ENCODE results near the gene MED14.

The MED14 gene

GRCh38 chrX:40729598-40730584 lies 5.5 kb downstream of the MED14 start:
- DNase-seq = no peak

- DNase-seq = no peak
Measured at GRCh38 chrX:40727581-40728252, 7.6 kb downstream of the MED14 start.

GRCh38 chrX:40727093-40727492 lies 8.2 kb downstream of the MED14 start:
- no peak for DNase-seq

GRCh38 chrX:40722930-40723329 lies 12.4 kb downstream of the MED14 start:
- DNase-seq = no peak

- DNase-seq = no peak
Measured at GRCh38 chrX:40721489-40722106, 13.7 kb downstream of the MED14 start.

GRCh38 chrX:40720792-40721191 lies 14.6 kb downstream of the MED14 start:
- no peak for DNase-seq

GRCh38 chrX:40720339-40720738 lies 15.0 kb downstream of the MED14 start:
- no peak for DNase-seq

GRCh38 chrX:40719731-40720130 lies 15.6 kb downstream of the MED14 start:
- DNase-seq = no peak

GRCh38 chrX:40719218-40719617 lies 16.1 kb downstream of the MED14 start:
- DNase-seq = no peak

- DNase-seq = no peak
Measured at GRCh38 chrX:40709395-40709794, 25.9 kb downstream of the MED14 start.

- DNase-seq = no peak
Measured at GRCh38 chrX:40705658-40706312, 29.6 kb downstream of the MED14 start.

GRCh38 chrX:40700640-40701342 lies 34.6 kb downstream of the MED14 start:
- DNase-seq = no peak

- DNase-seq = no peak
Measured at GRCh38 chrX:40698851-40699250, 36.5 kb downstream of the MED14 start.

- no peak for DNase-seq
Measured at GRCh38 chrX:40694802-40695201, 40.5 kb downstream of the MED14 start.

- DNase-seq = no peak
Measured at GRCh38 chrX:40688929-40689328, 46.4 kb downstream of the MED14 start.

- DNase-seq = no peak
Measured at GRCh38 chrX:40687169-40687568, 48.2 kb downstream of the MED14 start.

- no peak for DNase-seq
Measured at GRCh38 chrX:40685362-40685918, 49.9 kb downstream of the MED14 start.

GRCh38 chrX:40684092-40684491 lies 51.2 kb downstream of the MED14 start:
- no peak for DNase-seq

- no peak for DNase-seq
Measured at GRCh38 chrX:40683245-40683644, 52.1 kb downstream of the MED14 start.

- no peak for DNase-seq
Measured at GRCh38 chrX:40671126-40671525, 64.2 kb downstream of the MED14 start.

GRCh38 chrX:40663880-40664630 lies 71.3 kb downstream of the MED14 start:
- no peak for DNase-seq

Data from activated CD4-positive, CD25-positive, alpha-beta regulatory T cell (primary cell).